Measurements from ENCODE around the gene OTOP3.

OTOP3 gene

DNA sequence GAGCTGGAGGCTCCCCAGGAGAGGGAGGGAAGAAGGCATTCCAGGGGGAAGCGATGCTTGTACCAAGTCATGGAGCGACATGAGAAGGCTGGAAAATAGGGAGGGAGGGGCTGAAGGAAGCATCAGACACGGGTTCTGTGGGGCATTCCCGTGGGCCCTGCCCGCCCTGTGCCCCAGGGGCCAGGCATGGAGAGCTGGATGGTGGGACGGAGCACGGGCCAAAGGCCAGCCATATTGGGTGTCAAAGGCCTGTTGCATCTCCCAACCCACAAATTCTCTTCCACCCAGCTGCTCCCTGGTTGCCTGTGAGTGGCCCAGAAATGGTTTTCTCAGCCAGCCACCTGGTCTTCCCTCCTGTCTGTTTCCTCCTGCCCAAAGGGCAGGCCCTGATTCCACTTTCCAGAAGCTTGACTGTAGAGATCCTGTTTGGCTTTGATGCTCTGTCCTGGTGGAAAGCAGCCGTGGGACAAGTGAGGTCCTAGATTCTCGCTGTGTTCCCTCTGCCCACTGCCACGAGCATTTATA lies 54.9 kb downstream of the OTOP3 start:
- no peak for DNase-seq

DNA sequence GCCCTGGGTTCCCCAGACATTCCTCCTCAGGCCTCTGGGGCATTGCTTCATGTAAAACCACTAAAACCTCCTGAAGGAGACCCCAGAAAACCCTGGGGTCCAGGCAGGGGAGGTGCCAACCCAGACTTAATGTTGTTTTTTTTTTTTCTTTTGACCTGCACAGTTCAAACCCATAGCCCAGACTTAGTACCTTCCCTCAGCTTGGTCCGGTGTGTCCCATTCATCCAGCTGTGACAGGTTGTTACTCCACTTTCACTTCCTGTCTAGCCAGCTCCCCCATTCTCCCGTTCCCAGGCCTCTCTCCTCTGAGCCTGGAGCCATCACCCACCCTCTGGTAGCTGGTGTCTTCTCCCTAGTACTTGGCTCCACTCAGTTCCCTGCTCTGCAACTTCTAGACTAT lies 56.5 kb downstream of the OTOP3 start:
- no peak for DNase-seq

DNA sequence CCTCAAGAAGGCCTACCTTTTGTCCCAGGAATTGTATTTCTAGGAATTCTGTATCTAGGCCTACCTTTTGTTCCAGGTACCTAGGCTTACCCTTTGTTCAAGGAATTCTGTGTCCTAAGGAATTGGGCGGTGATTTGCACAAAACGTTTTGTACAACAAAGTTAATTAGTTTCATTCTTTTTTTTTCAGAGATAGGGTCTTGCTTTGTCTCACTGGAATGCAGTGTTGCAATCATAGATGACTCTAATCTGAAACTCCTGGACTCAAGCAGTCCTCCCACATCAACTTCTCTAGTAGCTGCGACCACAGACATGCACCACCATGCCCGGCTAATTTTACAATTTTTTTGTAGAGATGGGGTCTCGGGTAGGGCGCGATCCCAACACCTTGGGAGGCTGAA lies 58.7 kb downstream of the OTOP3 start:
- DNase-seq, result no peak

DNA sequence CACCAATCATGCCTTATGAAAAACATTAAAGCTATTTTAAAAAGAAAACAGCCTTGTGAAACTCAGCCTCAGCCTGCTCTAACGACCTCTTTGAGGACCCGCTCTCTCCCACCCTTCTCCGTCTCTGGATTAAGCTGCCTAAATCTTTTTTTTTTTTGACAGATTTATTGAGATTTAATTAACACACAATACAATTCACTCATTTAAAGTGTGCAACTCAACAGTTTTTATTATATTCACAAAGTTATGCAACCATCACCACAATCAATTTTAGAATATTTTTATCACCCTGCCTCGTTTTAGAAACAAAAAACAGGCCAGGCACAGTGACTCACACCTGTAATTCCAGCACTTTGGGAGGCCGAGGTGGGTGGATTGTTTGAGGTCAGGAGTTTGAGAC lies 60.1 kb downstream of the OTOP3 start:
- no peak for DNase-seq

DNA sequence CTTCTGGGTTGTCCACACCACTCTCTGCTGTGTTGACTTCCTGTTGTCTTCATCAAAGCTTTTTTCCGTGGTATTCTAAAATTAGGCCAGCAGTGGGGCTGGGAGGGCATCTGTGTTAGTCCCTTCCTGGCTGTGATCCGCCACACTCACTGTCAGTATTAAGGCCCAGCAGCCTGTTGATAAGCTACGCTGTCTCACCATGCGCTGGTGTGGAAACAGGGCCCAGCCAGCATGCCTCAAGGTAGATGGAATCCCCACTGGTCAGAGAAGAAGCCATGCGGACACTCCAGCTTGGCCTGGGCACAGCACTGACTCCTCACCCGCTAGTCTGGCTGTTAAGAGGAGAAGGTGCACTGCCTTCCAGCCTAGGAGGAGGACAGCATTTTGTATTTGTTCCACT lies 63.1 kb downstream of the OTOP3 start:
- DNase-seq, result no peak

DNA sequence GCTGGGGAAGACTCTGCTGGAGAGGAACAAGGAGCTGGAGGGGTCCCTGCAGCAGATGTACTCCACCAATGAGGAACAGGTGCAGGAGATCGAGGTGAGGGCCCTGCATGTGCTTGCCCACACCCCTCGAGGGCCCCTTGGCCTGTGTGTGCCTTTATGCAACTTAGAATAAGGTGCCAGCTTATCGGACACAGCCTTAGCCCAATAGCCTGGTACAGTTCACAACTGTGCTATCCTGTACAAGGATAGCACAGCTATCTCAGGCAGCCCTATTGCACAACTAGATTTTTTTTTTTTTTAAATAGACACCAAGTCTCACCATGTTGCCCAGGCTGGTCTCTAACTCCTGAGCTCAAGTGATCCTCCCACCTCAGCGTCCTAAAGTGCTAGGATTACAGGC lies 63.8 kb downstream of the OTOP3 start:
- DNase-seq, result no peak

All from CD4-positive, alpha-beta T cell treated with Interleukin-6 for 4 hours (primary cell).